GM12891 (cell line): ENCODE results near the gene SEC14L5.

Experiments
- POLR2A ChIP-seq: IDR thresholded peaks from 2 replicates; pipeline ENCODE4 v1.6.1; 2011; ENCODE audit warnings: low read depth, low read length, control low read depth
- POLR2AphosphoS5 ChIP-seq: IDR thresholded peaks from 2 replicates; pipeline ENCODE4 v1.6.1; 2011; ENCODE audit warnings: low read depth, low read length, control low read depth
- TAF1 ChIP-seq: IDR thresholded peaks from 2 replicates; pipeline ENCODE4 v1.6.1; 2011; ENCODE audit warnings: low read depth, low read length, control low read depth

DNA sequence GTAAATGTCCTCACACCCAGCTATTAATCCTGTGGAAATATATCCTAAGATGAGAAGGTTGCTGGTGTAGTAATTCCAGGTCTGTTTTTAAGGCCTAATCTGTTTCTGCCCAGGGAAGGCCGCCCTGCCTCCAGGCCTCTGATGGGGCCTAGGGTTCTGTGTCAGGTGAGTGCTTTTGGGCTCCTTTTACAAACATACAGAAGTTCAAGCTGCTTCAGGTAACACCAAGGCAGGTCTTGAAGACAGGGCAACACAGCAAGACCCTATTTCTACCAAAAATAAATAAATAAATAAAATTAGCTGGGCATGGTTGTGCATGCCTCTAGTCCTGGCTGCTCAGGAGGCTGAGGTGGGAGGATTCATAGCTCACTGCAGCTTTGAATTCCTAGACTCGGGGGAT is 30.5 kb upstream of the SEC14L5 start:
- no peak for TF ChIP-seq POLR2A
- TF ChIP-seq POLR2AphosphoS5 = no peak
- no peak for TF ChIP-seq TAF1
